Activated CD8-positive, alpha-beta T cell treated with anti-CD3 and anti-CD28 coated beads for 36 hours (primary cell): Measurements from ENCODE around the gene LYZL4. TPM values are rescaled to one million over a fixed set of nuclear protein-coding genes. Genes with fewer than 3 reads are reported as not detected.

ENCODE experiments used
- ATAC-seq: fragments of 200-7000 bp; cut with Tn5 transposase; one replicate; pipeline ENCODE4 v1.10.0; 2021; ENCODE audit warnings: mild to moderate bottlenecking, moderate library complexity
- CTCF ChIA-PET: fragments of 350-600 bp; sonication (Branson Sonifier 250); formaldehyde crosslinking; loops from one replicate; lab custom pipeline; 2021; ENCODE audit warnings: antibody characterized with exemption; lab: Charles Lee
- POLR2A ChIA-PET: fragments of 350-600 bp; sonication (Branson Sonifier 250); formaldehyde crosslinking; loops from one replicate; lab custom pipeline; 2021; ENCODE audit warnings: antibody characterized with exemption; lab: Charles Lee
- DNase-seq: peaks from one replicate; pipeline ENCODE4 v3.0.0-alpha.2; 2020
- H3K27ac Mint-ChIP-seq: one replicate; pipeline ENCODE4 v1.8.0; 2021; ENCODE audit warnings: mild to moderate bottlenecking, mixed read lengths
- H3K27me3 Mint-ChIP-seq: one replicate; pipeline ENCODE4 v1.8.0; 2021; ENCODE audit warnings: mixed read lengths
- H3K36me3 Mint-ChIP-seq: one replicate; pipeline ENCODE4 v1.8.0; 2021; ENCODE audit warnings: low read depth, mixed read lengths
- H3K4me1 Mint-ChIP-seq: one replicate; pipeline ENCODE4 v1.8.0; 2021; ENCODE audit warnings: low read depth, mixed read lengths
- H3K4me3 Mint-ChIP-seq: one replicate; pipeline ENCODE4 v1.8.0; 2021; ENCODE audit warnings: mild to moderate bottlenecking, moderate library complexity, mixed read lengths
- H3K9me3 Mint-ChIP-seq: one replicate; pipeline ENCODE4 v1.8.0; 2021; ENCODE audit warnings: mixed read lengths
- CTCF ChIP-seq: fragments of 200-600 bp; IDR thresholded peaks from one replicate; pipeline ENCODE4 v1.8.0; 2022; ENCODE audit warnings: antibody characterized with exemption, mild to moderate bottlenecking
- intact Hi-C: fragments of 100-400 bp; cut with micrococcal nuclease; formaldehyde crosslinking; loops from one replicate; pipeline ENCODE4 v1.10.0; 2022
- total RNA-seq, 2 experiments: library from RNA; stranded (reverse); gene quantifications; one replicate each; pipeline ENCODE4 v1.2.3, GENCODE V29; 2021

Gene LYZL4
- total RNA-seq, 2 experiments from 2014 or later = not detected

GRCh38 chr3:42443292-42443691, 32.9 kb upstream of the LYZL4 start:
- intact Hi-C loops = loop anchor here (1.0 to 5.0 kb wide), 2 partner anchors 196 to 211 kb away; no protein-coding TSS in a partner anchor
- Mint-ChIP-seq H3K4me3 (no peak overlapping the region), H3K36me3 (no peaks in the 10 kb centered on the region), H3K9me3 (no peaks in the 10 kb centered on the region), H3K27me3 (peaks cover 6% of the 10 kb centered on the region), H3K4me1 (no peaks in the 10 kb centered on the region), H3K27ac (no peak overlapping the region)
- POLR2A ChIA-PET = no interaction called here
- ATAC-seq = no peak
- DNase-seq = no peak
- no peak for TF ChIP-seq CTCF
- CTCF ChIA-PET = interaction anchor here (0.6 to 7.0 kb wide), 51 partner anchors 8 to 342 kb away, joined by 3 to 139 read pairs (median 4); partner anchors contain the start of gene VIPR1

GRCh38 chr3:42442640-42443039, 32.2 kb upstream of the LYZL4 start:
- POLR2A ChIA-PET = no interaction called here
- intact Hi-C loops = loop anchor here (1.0 to 5.0 kb wide), 2 partner anchors 195 to 210 kb away; no protein-coding TSS in a partner anchor
- peaks cover 6% of the 10 kb centered on the region for H3K27me3 Mint-ChIP-seq
- CTCF ChIA-PET = interaction anchor here (0.8 to 7.0 kb wide), 24 partner anchors 7 to 341 kb away, joined by 3 to 139 read pairs (median 4); no protein-coding TSS in a partner anchor
- H3K4me1 Mint-ChIP-seq = no peaks in the 10 kb centered on the region
- no peak overlapping the region for H3K27ac Mint-ChIP-seq
- no peak for TF ChIP-seq CTCF
- H3K36me3 Mint-ChIP-seq = no peaks in the 10 kb centered on the region
- ATAC-seq (no peak), DNase-seq (no peak)
- no peak overlapping the region for H3K4me3 Mint-ChIP-seq
- H3K9me3 Mint-ChIP-seq = no peaks in the 10 kb centered on the region

- POLR2A ChIA-PET = no interaction called here
- no peak for ATAC-seq
- H3K27ac Mint-ChIP-seq = no peak overlapping the region
These were observed 31.4 kb upstream of the LYZL4 start for GRCh38 chr3:42441791-42442190.

GRCh38 chr3:42440924-42441323, 30.5 kb upstream of the LYZL4 start:
- no peak for DNase-seq
- Mint-ChIP-seq H3K27me3 (peaks cover 6% of the 10 kb centered on the region), H3K36me3 (no peaks in the 10 kb centered on the region), H3K9me3 (peaks cover 3% of the 10 kb centered on the region), H3K4me3 (no peak overlapping the region), H3K27ac (no peak overlapping the region), H3K4me1 (no peaks in the 10 kb centered on the region)
- TF ChIP-seq CTCF = no peak
- ATAC-seq = no peak
- intact Hi-C loops = loop anchor here (5.0 kb wide), 1 partner anchor 209 kb away; no protein-coding TSS in a partner anchor
- CTCF ChIA-PET = interaction anchor here (0.7 to 7.0 kb wide), 2 partner anchors 10 to 194 kb away, joined by 3 to 139 read pairs; no protein-coding TSS in a partner anchor
- POLR2A ChIA-PET = no interaction called here

More at GRCh38 chr3:42441791-42442190, 31.4 kb upstream of the LYZL4 start:
- no peaks in the 10 kb centered on the region for H3K36me3 Mint-ChIP-seq
- peaks cover 3% of the 10 kb centered on the region for H3K9me3 Mint-ChIP-seq
- CTCF ChIA-PET = interaction anchor here (0.8 to 7.0 kb wide), 3 partner anchors 150 to 212 kb away, joined by 3 to 139 read pairs (median 5); no protein-coding TSS in a partner anchor
- no peak overlapping the region for H3K4me3 Mint-ChIP-seq
- intact Hi-C loops = loop anchor here (5.0 kb wide), 1 partner anchor 209 kb away; no protein-coding TSS in a partner anchor
- no peaks in the 10 kb centered on the region for H3K4me1 Mint-ChIP-seq
- no peak for DNase-seq
- H3K27me3 Mint-ChIP-seq = peaks cover 6% of the 10 kb centered on the region
- no peak for TF ChIP-seq CTCF
